Measurements from ENCODE around the gene PLXNB3. TPM values are rescaled to one million over a fixed set of nuclear protein-coding genes. Genes with fewer than 3 reads are reported as not detected.

The PLXNB3 gene
- total and polyA plus RNA-seq, 2 of the 13 experiments (the other 11 are each of a cell fraction or from before 2014, with no cell fraction given), result 3.0 to 6.9 TPM

DNA sequence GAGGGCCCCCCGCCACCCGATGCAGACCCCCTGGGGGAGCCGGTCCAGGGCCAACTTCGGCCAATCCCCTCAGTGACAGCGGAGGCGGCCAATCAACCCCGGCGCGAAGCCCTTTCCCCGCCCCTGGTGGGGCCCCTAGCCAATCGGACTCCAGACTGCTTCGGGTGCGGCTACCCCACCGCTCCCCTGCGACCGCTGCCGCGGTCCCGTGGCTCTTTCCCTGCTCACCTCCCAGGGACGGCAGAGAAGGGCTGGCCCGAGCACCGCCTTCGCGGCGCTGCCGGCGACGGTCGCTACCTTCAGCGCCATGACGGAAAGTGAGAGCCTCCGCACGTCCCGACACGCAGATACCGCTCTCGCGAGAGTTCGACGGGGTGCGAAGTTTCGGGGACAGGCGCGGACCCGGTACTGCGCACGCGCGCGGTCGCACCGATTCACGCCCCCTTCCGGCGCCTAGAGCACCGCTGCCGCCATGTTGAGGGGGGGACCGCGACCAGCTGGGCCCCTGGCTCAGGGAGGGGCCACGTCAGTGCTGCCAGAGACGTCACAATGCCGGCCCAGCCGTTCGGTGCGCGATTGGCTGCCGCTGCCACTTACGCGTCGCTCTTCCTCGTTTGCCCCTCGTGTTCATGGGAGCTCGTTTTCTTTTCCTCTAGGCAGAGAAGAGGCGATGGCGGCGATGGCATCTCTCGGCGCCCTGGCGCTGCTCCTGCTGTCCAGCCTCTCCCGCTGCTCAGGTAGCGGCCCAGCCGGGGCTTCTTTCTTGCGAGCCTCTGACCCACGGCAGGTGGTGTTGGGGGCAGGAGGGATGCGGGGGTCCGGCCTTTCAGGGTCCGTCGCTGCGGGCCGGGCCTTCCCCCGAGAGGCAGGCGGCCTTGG lies 30.2 kb downstream of the PLXNB3 start, which contains the start of the genes IDH3G and SSR4 (continued):
- TF ChIP-seq MAZ (IDR thresholded peaks at IDR 0.05; ENCODE audit: borderline replicate concordance, low read depth, low read length) (no peak), MAZ (CRISPR knock-in tag; IDR thresholded peaks at IDR 0.05; ENCODE audit: low read depth) (peak; percentile 56), ZNF839 (CRISPR knock-in tag; IDR thresholded peaks at IDR 0.05; ENCODE audit: borderline replicate concordance) (no peak), ZBTB21 (CRISPR knock-in tag; IDR thresholded peaks at IDR 0.05) (peak; percentile 85; the same call in 1 of the 2 replicates), ZNF138 (CRISPR knock-in tag; IDR thresholded peaks at IDR 0.05; ENCODE audit: low read depth) (no peak), GABPB1 (CRISPR knock-in tag; IDR thresholded peaks at IDR 0.05) (peak; percentile 94), ZNF790 (CRISPR knock-in tag; IDR thresholded peaks at IDR 0.05; ENCODE audit: borderline replicate concordance) (peak; percentile 63; the same call in 1 of the 2 replicates)
- TF ChIP-seq, protein P1, sequence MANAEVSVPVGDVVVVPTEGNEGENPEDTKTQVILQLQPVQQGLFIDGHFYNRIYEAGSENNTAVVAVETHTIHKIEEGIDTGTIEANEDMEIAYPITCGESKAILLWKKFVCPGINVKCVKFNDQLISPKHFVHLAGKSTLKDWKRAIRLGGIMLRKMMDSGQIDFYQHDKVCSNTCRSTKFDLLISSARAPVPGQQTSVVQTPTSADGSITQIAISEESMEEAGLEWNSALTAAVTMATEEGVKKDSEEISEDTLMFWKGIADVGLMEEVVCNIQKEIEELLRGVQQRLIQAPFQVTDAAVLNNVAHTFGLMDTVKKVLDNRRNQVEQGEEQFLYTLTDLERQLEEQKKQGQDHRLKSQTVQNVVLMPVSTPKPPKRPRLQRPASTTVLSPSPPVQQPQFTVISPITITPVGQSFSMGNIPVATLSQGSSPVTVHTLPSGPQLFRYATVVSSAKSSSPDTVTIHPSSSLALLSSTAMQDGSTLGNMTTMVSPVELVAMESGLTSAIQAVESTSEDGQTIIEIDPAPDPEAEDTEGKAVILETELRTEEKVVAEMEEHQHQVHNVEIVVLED (CRISPR knock-in tag; IDR thresholded peaks at IDR 0.05; ENCODE audit: borderline replicate concordance), result peak; percentile 86
- TF ChIP-seq, protein P2, sequence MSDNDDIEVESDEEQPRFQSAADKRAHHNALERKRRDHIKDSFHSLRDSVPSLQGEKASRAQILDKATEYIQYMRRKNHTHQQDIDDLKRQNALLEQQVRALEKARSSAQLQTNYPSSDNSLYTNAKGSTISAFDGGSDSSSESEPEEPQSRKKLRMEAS (IDR thresholded peaks at IDR 0.05), result peak; percentile 93
- TF ChIP-seq, protein P3, sequence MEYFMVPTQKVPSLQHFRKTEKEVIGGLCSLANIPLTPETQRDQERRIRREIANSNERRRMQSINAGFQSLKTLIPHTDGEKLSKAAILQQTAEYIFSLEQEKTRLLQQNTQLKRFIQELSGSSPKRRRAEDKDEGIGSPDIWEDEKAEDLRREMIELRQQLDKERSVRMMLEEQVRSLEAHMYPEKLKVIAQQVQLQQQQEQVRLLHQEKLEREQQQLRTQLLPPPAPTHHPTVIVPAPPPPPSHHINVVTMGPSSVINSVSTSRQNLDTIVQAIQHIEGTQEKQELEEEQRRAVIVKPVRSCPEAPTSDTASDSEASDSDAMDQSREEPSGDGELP (IDR thresholded peaks at IDR 0.05; ENCODE audit: borderline replicate concordance, low read depth), result peak; percentile 97
- TF ChIP-seq, protein P4, sequence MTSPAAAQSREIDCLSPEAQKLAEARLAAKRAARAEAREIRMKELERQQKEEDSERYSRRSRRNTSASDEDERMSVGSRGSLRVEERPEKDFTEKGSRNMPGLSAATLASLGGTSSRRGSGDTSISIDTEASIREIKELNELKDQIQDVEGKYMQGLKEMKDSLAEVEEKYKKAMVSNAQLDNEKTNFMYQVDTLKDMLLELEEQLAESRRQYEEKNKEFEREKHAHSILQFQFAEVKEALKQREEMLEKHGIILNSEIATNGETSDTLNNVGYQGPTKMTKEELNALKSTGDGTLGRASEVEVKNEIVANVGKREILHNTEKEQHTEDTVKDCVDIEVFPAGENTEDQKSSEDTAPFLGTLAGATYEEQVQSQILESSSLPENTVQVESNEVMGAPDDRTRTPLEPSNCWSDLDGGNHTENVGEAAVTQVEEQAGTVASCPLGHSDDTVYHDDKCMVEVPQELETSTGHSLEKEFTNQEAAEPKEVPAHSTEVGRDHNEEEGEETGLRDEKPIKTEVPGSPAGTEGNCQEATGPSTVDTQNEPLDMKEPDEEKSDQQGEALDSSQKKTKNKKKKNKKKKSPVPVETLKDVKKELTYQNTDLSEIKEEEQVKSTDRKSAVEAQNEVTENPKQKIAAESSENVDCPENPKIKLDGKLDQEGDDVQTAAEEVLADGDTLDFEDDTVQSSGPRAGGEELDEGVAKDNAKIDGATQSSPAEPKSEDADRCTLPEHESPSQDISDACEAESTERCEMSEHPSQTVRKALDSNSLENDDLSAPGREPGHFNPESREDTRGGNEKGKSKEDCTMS (CRISPR knock-in tag; conservative IDR thresholded peaks at IDR 0.05), result no peak
- TF ChIP-seq, protein P5, sequence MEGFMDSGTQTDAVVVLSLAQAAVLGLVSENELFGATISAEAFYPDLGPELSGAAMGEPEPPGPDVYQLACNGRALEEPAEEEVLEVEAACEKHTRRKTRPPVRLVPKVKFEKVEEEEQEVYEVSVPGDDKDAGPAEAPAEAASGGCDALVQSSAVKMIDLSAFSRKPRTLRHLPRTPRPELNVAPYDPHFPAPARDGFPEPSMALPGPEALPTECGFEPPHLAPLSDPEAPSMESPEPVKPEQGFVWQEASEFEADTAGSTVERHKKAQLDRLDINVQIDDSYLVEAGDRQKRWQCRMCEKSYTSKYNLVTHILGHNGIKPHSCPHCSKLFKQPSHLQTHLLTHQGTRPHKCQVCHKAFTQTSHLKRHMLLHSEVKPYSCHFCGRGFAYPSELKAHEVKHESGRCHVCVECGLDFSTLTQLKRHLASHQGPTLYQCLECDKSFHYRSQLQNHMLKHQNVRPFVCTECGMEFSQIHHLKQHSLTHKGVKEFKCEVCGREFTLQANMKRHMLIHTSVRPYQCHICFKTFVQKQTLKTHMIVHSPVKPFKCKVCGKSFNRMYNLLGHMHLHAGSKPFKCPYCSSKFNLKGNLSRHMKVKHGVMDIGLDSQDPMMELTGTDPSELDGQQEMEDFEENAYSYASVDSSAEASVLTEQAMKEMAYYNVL (CRISPR knock-in tag; IDR thresholded peaks at IDR 0.05; ENCODE audit: borderline replicate concordance), result 0 out of 2 replicates have a peak, but pooled peaks have one; percentile 38
- TF ChIP-seq, protein P6, sequence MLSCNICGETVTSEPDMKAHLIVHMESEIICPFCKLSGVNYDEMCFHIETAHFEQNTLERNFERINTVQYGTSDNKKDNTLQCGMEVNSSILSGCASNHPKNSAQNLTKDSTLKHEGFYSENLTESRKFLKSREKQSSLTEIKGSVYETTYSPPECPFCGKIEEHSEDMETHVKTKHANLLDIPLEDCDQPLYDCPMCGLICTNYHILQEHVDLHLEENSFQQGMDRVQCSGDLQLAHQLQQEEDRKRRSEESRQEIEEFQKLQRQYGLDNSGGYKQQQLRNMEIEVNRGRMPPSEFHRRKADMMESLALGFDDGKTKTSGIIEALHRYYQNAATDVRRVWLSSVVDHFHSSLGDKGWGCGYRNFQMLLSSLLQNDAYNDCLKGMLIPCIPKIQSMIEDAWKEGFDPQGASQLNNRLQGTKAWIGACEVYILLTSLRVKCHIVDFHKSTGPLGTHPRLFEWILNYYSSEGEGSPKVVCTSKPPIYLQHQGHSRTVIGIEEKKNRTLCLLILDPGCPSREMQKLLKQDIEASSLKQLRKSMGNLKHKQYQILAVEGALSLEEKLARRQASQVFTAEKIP (CRISPR knock-in tag; IDR thresholded peaks at IDR 0.05; ENCODE audit: borderline replicate concordance), result no peak
- TF ChIP-seq, protein P7, sequence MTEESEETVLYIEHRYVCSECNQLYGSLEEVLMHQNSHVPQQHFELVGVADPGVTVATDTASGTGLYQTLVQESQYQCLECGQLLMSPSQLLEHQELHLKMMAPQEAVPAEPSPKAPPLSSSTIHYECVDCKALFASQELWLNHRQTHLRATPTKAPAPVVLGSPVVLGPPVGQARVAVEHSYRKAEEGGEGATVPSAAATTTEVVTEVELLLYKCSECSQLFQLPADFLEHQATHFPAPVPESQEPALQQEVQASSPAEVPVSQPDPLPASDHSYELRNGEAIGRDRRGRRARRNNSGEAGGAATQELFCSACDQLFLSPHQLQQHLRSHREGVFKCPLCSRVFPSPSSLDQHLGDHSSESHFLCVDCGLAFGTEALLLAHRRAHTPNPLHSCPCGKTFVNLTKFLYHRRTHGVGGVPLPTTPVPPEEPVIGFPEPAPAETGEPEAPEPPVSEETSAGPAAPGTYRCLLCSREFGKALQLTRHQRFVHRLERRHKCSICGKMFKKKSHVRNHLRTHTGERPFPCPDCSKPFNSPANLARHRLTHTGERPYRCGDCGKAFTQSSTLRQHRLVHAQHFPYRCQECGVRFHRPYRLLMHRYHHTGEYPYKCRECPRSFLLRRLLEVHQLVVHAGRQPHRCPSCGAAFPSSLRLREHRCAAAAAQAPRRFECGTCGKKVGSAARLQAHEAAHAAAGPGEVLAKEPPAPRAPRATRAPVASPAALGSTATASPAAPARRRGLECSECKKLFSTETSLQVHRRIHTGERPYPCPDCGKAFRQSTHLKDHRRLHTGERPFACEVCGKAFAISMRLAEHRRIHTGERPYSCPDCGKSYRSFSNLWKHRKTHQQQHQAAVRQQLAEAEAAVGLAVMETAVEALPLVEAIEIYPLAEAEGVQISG (CRISPR knock-in tag; IDR thresholded peaks at IDR 0.05), result peak; percentile 72

All from HepG2 (cell line).